Astrocyte of the spinal cord (primary cell): ENCODE results near the gene EPB41L3.

ENCODE experiments used
- DNase-seq: peaks from one replicate; pipeline ENCODE4 v3.0.0; 2011; ENCODE audit warnings: low read depth, low spot score
- H3K4me3 ChIP-seq: 2 replicates; pipeline ENCODE4 v1.5.1; 2011; ENCODE audit warnings: low read depth, mild to moderate bottlenecking, low read length, moderate library complexity
- CTCF ChIP-seq: IDR thresholded peaks from 2 replicates; pipeline ENCODE4 v1.5.1; 2012; ENCODE audit warnings: low read depth, mild to moderate bottlenecking, low read length, inconsistent platforms
- in situ Hi-C: cut with HindIII; loops from 2 replicates; pipeline ENCODE4 v1.10.0; 2017; ENCODE audit warnings: low sequenced_read_pairs

EPB41L3 gene

GRCh38 chr18:5439986-5440696 is 103.7 kb downstream of the EPB41L3 start:
- in situ Hi-C loops: no loop called here
- no peak for DNase-seq
- TF ChIP-seq CTCF: no peak
- no peak overlapping the region for H3K4me3 ChIP-seq

GRCh38 chr18:5434425-5434824 is 109.4 kb downstream of the EPB41L3 start:
- in situ Hi-C loops: no loop called here
- no peak for DNase-seq
- TF ChIP-seq CTCF: no peak
- no peak overlapping the region for H3K4me3 ChIP-seq

- no peak overlapping the region for H3K4me3 ChIP-seq
- no peak for TF ChIP-seq CTCF
- peak; percentile 50 for DNase-seq
- in situ Hi-C loops: no loop called here
Observed at GRCh38 chr18:5431836-5432575, 111.8 kb downstream of the EPB41L3 start.

GRCh38 chr18:5430131-5430530 is 113.7 kb downstream of the EPB41L3 start:
- no peak for TF ChIP-seq CTCF
- DNase-seq: no peak
- in situ Hi-C loops: no loop called here

GRCh38 chr18:5429681-5430080 is 114.1 kb downstream of the EPB41L3 start:
- H3K4me3 ChIP-seq: no peak overlapping the region
- in situ Hi-C loops: no loop called here
- TF ChIP-seq CTCF: no peak
- no peak for DNase-seq

More at GRCh38 chr18:5430131-5430530, 113.7 kb downstream of the EPB41L3 start:
- H3K4me3 ChIP-seq: no peak overlapping the region

GRCh38 chr18:5425721-5426120 is 118.1 kb downstream of the EPB41L3 start:
- H3K4me3 ChIP-seq: no peak overlapping the region
- in situ Hi-C loops: no loop called here
- no peak for DNase-seq
- TF ChIP-seq CTCF: no peak
